HCT116 (cell line): ENCODE measurements around the gene SPTSSA. TPM values are rescaled to one million over a fixed set of nuclear protein-coding genes. Genes with fewer than 3 reads are reported as not detected.

Experiments
- ATAC-seq: fragments of 200-7000 bp; cut with Tn5 transposase; 2 replicates; pipeline ENCODE4 v1.9.1; 2020; ENCODE audit warnings: mild to moderate bottlenecking, moderate library complexity
- BruUV-seq: library from RNA; stranded (reverse); fragments of 400-500 nt; replicated peaks from 2 replicates; lab custom pipeline; 2021; lab: Mats Ljungman, UMichigan
- CTCF ChIA-PET: fragments of 300-600 bp; sonication (Branson Sonifier 250); formaldehyde crosslinking; loops from one replicate; lab custom pipeline; 2021; ENCODE audit warnings: antibody characterized with exemption; lab: Charles Lee
- POLR2A ChIA-PET: fragments of 300-600, 350-600 bp; sonication (Branson Sonifier 250); formaldehyde crosslinking; loops from one replicate; lab custom pipeline; 2021; ENCODE audit warnings: antibody characterized with exemption; lab: Charles Lee
- RAD21 ChIA-PET, 2 experiments: fragments of 300-600 bp; sonication (Branson Sonifier 250); formaldehyde crosslinking; loops; one replicate each; lab custom pipeline; 2023; ENCODE audit warnings: low total read pairs in 2 of 2; ENCODE audit not compliant: uncharacterized antibody in 2 of 2, unreplicated experiment in 2 of 2, low non-redundant PET in 1 of 2; lab: Charles Lee
- DNase-seq: peaks from one replicate; pipeline ENCODE4 v3.0.0-alpha.2; 2010; ENCODE audit warnings: low read depth, low spot score
- H2AFZ ChIP-seq: fragments of 200-600 bp; shearing (Covaris generic), sonication (generic); 2 replicates; pipeline ENCODE4 v1.6.1; 2017; ENCODE audit warnings: low read depth, mixed run types, mixed read lengths, antibody characterized with exemption, low read length; ENCODE audit not compliant: poor library complexity, severe bottlenecking
- H3K27ac ChIP-seq: 2 replicates; pipeline ENCODE4 v1.5.1; 2012; ENCODE audit warnings: low read depth, low read length
- H3K27me3 ChIP-seq: fragments of 200-600 bp; sonication (generic); 2 replicates; pipeline ENCODE4 v1.6.1; 2016; ENCODE audit warnings: mixed run types, low read length, mixed read lengths; ENCODE audit not compliant: insufficient read depth
- H3K36me3 ChIP-seq, 2 experiments: fragments of 200-500 bp in 1 of 2; fragments of 200-600 bp in 1 of 2; sonication (Bioruptor generic) in 1 of 2; sonication (generic) in 1 of 2; 2 replicates each; pipeline versions ENCODE4 v1.5.1 to v1.6.1; 2014 to 2016; ENCODE audit warnings: low read length in 2 of 2, inconsistent platforms in 1 of 2, mixed read lengths in 1 of 2, mixed run types in 1 of 2; ENCODE audit not compliant: insufficient read depth in 2 of 2, control insufficient read depth in 1 of 2
- H3K4me1 ChIP-seq, 2 experiments: fragments of 200-600 bp in 1 of 2; sonication (generic) in 1 of 2; 2 replicates each; pipeline versions ENCODE4 v1.5.1 to v1.6.1; 2012 to 2017; ENCODE audit warnings: low read length in 2 of 2, inconsistent platforms in 1 of 2, mild to moderate bottlenecking in 1 of 2, mixed read lengths in 1 of 2, mixed run types in 1 of 2, moderate library complexity in 1 of 2; ENCODE audit not compliant: insufficient read depth in 2 of 2, control insufficient read depth in 1 of 2
- H3K4me2 ChIP-seq: fragments of 200-600 bp; sonication (generic); 2 replicates; pipeline ENCODE4 v1.6.1; 2017; ENCODE audit warnings: mixed run types, low read length, mixed read lengths
- H3K4me3 ChIP-seq, 2 experiments: fragments of 200-600 bp in 1 of 2; sonication (generic) in 1 of 2; replicated peaks in 1 of 2; 2 replicates each; pipeline ENCODE4 v1.5.1; 2011 to 2016; ENCODE audit warnings: low read length in 2 of 2, control low read depth in 1 of 2, low read depth in 1 of 2, mild to moderate bottlenecking in 1 of 2, mixed read lengths in 1 of 2, mixed run types in 1 of 2
- H3K79me2 ChIP-seq: fragments of 200-600 bp; sonication (generic); 2 replicates; pipeline ENCODE4 v1.6.1; 2017; ENCODE audit warnings: mild to moderate bottlenecking, mixed run types, low read length, moderate library complexity, mixed read lengths; ENCODE audit not compliant: insufficient read depth
- H3K9ac ChIP-seq: fragments of 200-600 bp; sonication (generic); 2 replicates; pipeline ENCODE4 v1.6.1; 2016; ENCODE audit warnings: low read length, mixed read lengths
- H3K9me2 ChIP-seq: fragments of 200-600 bp; sonication (generic), shearing (Covaris generic); 2 replicates; pipeline ENCODE4 v1.6.1; 2017; ENCODE audit warnings: mixed run types, mild to moderate bottlenecking, moderate library complexity; ENCODE audit not compliant: insufficient read depth
- H3K9me3 ChIP-seq, 2 experiments: fragments of 200-500 bp in 1 of 2; fragments of 200-600 bp in 1 of 2; sonication (Bioruptor generic) in 1 of 2; sonication (generic) in 1 of 2; 2 replicates each; pipeline ENCODE4 v1.6.1; 2014 to 2017; ENCODE audit warnings: low read length in 2 of 2, mixed read lengths in 2 of 2, inconsistent platforms in 1 of 2, low read depth in 1 of 2, mild to moderate bottlenecking in 1 of 2, mixed run types in 1 of 2, moderate library complexity in 1 of 2; ENCODE audit not compliant: control insufficient read depth in 1 of 2, insufficient read depth in 1 of 2
- H4K20me1 ChIP-seq: fragments of 200-600 bp; sonication (generic), shearing (Covaris generic); 2 replicates; pipeline ENCODE4 v1.6.1; 2017; ENCODE audit warnings: mixed run types, mild to moderate bottlenecking, moderate library complexity; ENCODE audit not compliant: insufficient read depth
- CBX3 ChIP-seq: IDR thresholded peaks from 2 replicates; pipeline ENCODE4 v1.6.1; 2012; ENCODE audit warnings: low read depth
- CEBPB ChIP-seq: IDR thresholded peaks from 2 replicates; pipeline ENCODE4 v1.6.1; 2012; ENCODE audit warnings: low read depth
- EGR1 ChIP-seq: IDR thresholded peaks from 2 replicates; pipeline ENCODE4 v1.6.1; 2012; ENCODE audit warnings: low read depth
- EZH2 ChIP-seq: fragments of 200-600 bp; sonication (generic); IDR thresholded peaks from 2 replicates; pipeline ENCODE4 v1.6.1; 2017; ENCODE audit warnings: antibody characterized with exemption, mixed run types
- EZH2phosphoT487 ChIP-seq: fragments of 200-600 bp; IDR thresholded peaks from 2 replicates; pipeline ENCODE4 v1.6.1; 2018; ENCODE audit warnings: antibody characterized with exemption, borderline replicate concordance
- FOSL1 ChIP-seq: IDR thresholded peaks from 2 replicates; pipeline ENCODE4 v1.6.1; 2012; ENCODE audit warnings: low read depth
- POLR2A ChIP-seq: IDR thresholded peaks from 2 replicates; pipeline ENCODE4 v1.7.0; 2011; ENCODE audit warnings: borderline replicate concordance; ENCODE audit not compliant: insufficient read depth, insufficient read length; ENCODE audit errors: extremely low read depth
- SIN3A ChIP-seq: IDR thresholded peaks from 2 replicates; pipeline ENCODE4 v1.6.1; 2012; ENCODE audit warnings: low read depth
- SP1 ChIP-seq: IDR thresholded peaks from 2 replicates; pipeline ENCODE4 v1.6.1; 2012; ENCODE audit warnings: low read depth
- SRF ChIP-seq: IDR thresholded peaks from 2 replicates; pipeline ENCODE4 v1.6.1; 2012; ENCODE audit warnings: low read depth
- TCF7L2 ChIP-seq: IDR thresholded peaks from 2 replicates; pipeline ENCODE4 v1.7.0; 2011; ENCODE audit warnings: borderline replicate concordance, inconsistent platforms; ENCODE audit not compliant: insufficient read depth, insufficient read length; ENCODE audit errors: extremely low read depth
- YY1 ChIP-seq: IDR thresholded peaks from 2 replicates; pipeline ENCODE4 v1.6.1; 2011; ENCODE audit warnings: low read length, low read depth, moderate library complexity, mild to moderate bottlenecking; ENCODE audit not compliant: insufficient replicate concordance; ENCODE audit errors: extremely low read depth
- ZFX ChIP-seq: fragments of 450-650 bp; IDR thresholded peaks from 2 replicates; pipeline ENCODE4 v1.6.1; 2017
- ZNF274 ChIP-seq: fragments of 200-500 bp; sonication (Bioruptor generic); IDR thresholded peaks from 2 replicates; pipeline ENCODE4 v1.6.1; 2014; ENCODE audit warnings: mild to moderate bottlenecking, low read depth, low read length, inconsistent platforms
- intact Hi-C: fragments of 100-400 bp; cut with micrococcal nuclease; formaldehyde crosslinking; loops from 2 replicates; pipeline ENCODE4 v1.10.0; 2022
- total RNA-seq: library from RNA; stranded (reverse); gene quantifications from one replicate; pipeline ENCODE4 v1.2.1, GENCODE V29; 2021; ENCODE audit not compliant: unreplicated experiment
- TF ChIP-seq, protein P1 (sequence below): IDR thresholded peaks from 2 replicates; pipeline ENCODE4 v1.6.1; 2012
- TF ChIP-seq, protein P2 (sequence below): IDR thresholded peaks from 2 replicates; pipeline ENCODE4 v1.6.1; 2011; ENCODE audit warnings: mild to moderate bottlenecking, low read length, moderate library complexity; ENCODE audit not compliant: insufficient replicate concordance; ENCODE audit errors: extremely low read depth
- TF ChIP-seq, protein P3 (sequence below), 3 experiments: fragments of 200-600 bp in 1 of 3; sonication (generic) in 1 of 3; IDR thresholded peaks in 2 of 3; conservative IDR thresholded peaks in 1 of 3; 2 replicates each; pipeline ENCODE4 v1.5.1; 2012 to 2017; ENCODE audit warnings: low read depth in 2 of 3, low read length in 2 of 3, antibody characterized with exemption in 1 of 3, borderline replicate concordance in 1 of 3, control low read depth in 1 of 3, mild to moderate bottlenecking in 1 of 3, mixed read lengths in 1 of 3, mixed run types in 1 of 3, moderate library complexity in 1 of 3; ENCODE audit not compliant: insufficient read depth in 1 of 3
- TF ChIP-seq, protein P4 (sequence below): IDR thresholded peaks from 2 replicates; pipeline ENCODE4 v1.6.1; 2012; ENCODE audit warnings: low read depth

Gene SPTSSA
- total RNA-seq, 1 experiment from 2014 or later, result 17.0 TPM

DNA sequence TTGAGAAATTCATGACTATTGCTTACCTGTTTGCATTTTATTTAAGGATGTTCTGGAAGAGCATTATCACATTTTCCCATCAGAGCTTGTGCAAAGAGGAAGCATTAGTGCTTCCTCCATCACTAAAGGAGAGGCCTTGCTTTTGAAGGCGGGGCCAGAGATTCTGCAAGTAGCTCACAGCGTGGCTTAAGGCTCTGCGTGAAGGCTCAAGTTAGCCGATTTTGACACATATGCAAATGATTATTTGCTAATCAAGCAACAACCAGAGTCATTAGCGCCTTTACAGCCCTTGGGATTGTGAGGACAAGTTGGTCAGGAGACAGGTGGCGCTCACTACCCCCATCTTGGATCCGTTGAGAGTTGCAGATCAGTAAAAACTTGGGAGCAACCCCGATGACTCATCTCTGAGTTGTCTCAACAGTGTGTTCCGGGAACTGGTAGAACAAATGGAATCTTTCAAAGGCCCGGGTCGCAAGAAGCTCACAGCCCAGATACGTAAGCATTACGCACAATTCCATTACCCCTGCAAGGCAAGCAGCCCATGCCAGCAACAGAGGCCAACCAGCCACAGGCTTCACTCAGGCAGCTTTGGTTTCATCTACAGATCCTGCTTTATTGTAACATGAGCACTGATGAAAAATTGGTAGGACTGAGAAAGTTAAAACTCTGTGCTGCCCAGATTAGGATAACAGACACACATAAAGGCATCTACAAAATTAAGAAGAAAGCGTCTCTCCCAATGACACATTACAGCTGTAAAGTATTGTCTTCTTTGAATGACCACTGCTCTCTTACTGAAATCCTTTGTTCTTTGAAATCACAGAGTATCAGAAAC is 34.9 kb upstream of the SPTSSA start:
- ChIA-PET POLR2A (interaction anchor here (0.5 to 5.2 kb wide), 3 partner anchors 11 to 165 kb away, joined by 3 to 25 read pairs (median 9); no protein-coding TSS in a partner anchor), CTCF (interaction anchor here (0.7 to 6.9 kb wide), 6 partner anchors 14 to 174 kb away, joined by 3 to 99 read pairs (median 4); no protein-coding TSS in a partner anchor), RAD21 (interaction anchor here (0.6 to 2.8 kb wide), 4 partner anchors 11 to 165 kb away, joined by 3 to 21 read pairs (median 8); no protein-coding TSS in a partner anchor)
- ATAC-seq (peak; percentile 88), DNase-seq (peak; percentile 97)
- peak overlapping the region; percentile 54 for H3K9ac ChIP-seq
- peak overlapping the region; percentile 86 for H2AFZ ChIP-seq
- H3K4me2 ChIP-seq, result peak overlapping the region; percentile 76
- no peaks in the 10 kb centered on the region for H3K9me2 ChIP-seq
- no peaks in the 10 kb centered on the region for H3K36me3 ChIP-seq
- H3K4me1 ChIP-seq, result peaks cover 21 to 36% of the 10 kb centered on the region in 2 experiments
- no peaks in the 10 kb centered on the region for H3K9me3 ChIP-seq
- intact Hi-C loops, result loop anchor here (10.0 kb wide), 1 partner anchor 652 kb away; no protein-coding TSS in a partner anchor
- H3K4me3 ChIP-seq, result peak overlapping the region; percentile 19 to 43; a peak in 3 of 4 replicates
- no peaks in the 10 kb centered on the region for H4K20me1 ChIP-seq
- no peaks in the 10 kb centered on the region for H3K27me3 ChIP-seq
- TSS peak; percentile 79 for BruUV-seq
- peak overlapping the region; percentile 62 for H3K27ac ChIP-seq
- no peaks in the 10 kb centered on the region for H3K79me2 ChIP-seq
- TF ChIP-seq CEBPB (peak; percentile 67; the same call in 1 of the 2 replicates), YY1 (peak; percentile 67), SRF (peak; percentile 77), POLR2A (no peak), TCF7L2 (peak; percentile 72), SP1 (peak; percentile 87), EZH2phosphoT487 (no peak), EZH2 (no peak), ZFX (no peak), EGR1 (no peak), SIN3A (no peak), FOSL1 (peak; percentile 92), ZNF274 (no peak), CBX3 (peak; percentile 86)
- TF ChIP-seq, protein P1, sequence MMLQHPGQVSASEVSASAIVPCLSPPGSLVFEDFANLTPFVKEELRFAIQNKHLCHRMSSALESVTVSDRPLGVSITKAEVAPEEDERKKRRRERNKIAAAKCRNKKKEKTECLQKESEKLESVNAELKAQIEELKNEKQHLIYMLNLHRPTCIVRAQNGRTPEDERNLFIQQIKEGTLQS, result no peak
- TF ChIP-seq, protein P2, sequence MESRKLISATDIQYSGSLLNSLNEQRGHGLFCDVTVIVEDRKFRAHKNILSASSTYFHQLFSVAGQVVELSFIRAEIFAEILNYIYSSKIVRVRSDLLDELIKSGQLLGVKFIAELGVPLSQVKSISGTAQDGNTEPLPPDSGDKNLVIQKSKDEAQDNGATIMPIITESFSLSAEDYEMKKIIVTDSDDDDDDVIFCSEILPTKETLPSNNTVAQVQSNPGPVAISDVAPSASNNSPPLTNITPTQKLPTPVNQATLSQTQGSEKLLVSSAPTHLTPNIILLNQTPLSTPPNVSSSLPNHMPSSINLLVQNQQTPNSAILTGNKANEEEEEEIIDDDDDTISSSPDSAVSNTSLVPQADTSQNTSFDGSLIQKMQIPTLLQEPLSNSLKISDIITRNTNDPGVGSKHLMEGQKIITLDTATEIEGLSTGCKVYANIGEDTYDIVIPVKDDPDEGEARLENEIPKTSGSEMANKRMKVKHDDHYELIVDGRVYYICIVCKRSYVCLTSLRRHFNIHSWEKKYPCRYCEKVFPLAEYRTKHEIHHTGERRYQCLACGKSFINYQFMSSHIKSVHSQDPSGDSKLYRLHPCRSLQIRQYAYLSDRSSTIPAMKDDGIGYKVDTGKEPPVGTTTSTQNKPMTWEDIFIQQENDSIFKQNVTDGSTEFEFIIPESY, result no peak
- TF ChIP-seq, protein P3, sequence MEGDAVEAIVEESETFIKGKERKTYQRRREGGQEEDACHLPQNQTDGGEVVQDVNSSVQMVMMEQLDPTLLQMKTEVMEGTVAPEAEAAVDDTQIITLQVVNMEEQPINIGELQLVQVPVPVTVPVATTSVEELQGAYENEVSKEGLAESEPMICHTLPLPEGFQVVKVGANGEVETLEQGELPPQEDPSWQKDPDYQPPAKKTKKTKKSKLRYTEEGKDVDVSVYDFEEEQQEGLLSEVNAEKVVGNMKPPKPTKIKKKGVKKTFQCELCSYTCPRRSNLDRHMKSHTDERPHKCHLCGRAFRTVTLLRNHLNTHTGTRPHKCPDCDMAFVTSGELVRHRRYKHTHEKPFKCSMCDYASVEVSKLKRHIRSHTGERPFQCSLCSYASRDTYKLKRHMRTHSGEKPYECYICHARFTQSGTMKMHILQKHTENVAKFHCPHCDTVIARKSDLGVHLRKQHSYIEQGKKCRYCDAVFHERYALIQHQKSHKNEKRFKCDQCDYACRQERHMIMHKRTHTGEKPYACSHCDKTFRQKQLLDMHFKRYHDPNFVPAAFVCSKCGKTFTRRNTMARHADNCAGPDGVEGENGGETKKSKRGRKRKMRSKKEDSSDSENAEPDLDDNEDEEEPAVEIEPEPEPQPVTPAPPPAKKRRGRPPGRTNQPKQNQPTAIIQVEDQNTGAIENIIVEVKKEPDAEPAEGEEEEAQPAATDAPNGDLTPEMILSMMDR (IDR thresholded peaks at IDR 0.05 in 2 of 3, conservative IDR thresholded peaks at IDR 0.05 in 1 of 3; ENCODE audit: borderline replicate concordance in 1 of 3, insufficient read depth in 1 of 3, low read depth in 2 of 3, low read length in 2 of 3), result peak in 2 of 3 experiments; percentile 12 to 22; a peak in 2 of 6 replicates
- TF ChIP-seq, protein P4, sequence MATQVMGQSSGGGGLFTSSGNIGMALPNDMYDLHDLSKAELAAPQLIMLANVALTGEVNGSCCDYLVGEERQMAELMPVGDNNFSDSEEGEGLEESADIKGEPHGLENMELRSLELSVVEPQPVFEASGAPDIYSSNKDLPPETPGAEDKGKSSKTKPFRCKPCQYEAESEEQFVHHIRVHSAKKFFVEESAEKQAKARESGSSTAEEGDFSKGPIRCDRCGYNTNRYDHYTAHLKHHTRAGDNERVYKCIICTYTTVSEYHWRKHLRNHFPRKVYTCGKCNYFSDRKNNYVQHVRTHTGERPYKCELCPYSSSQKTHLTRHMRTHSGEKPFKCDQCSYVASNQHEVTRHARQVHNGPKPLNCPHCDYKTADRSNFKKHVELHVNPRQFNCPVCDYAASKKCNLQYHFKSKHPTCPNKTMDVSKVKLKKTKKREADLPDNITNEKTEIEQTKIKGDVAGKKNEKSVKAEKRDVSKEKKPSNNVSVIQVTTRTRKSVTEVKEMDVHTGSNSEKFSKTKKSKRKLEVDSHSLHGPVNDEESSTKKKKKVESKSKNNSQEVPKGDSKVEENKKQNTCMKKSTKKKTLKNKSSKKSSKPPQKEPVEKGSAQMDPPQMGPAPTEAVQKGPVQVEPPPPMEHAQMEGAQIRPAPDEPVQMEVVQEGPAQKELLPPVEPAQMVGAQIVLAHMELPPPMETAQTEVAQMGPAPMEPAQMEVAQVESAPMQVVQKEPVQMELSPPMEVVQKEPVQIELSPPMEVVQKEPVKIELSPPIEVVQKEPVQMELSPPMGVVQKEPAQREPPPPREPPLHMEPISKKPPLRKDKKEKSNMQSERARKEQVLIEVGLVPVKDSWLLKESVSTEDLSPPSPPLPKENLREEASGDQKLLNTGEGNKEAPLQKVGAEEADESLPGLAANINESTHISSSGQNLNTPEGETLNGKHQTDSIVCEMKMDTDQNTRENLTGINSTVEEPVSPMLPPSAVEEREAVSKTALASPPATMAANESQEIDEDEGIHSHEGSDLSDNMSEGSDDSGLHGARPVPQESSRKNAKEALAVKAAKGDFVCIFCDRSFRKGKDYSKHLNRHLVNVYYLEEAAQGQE, result no peak
